HG02678 (cell line): Measurements from ENCODE around the gene MYOM1.
"Not testable (repeated sequence)": the region's sequence is repeated elsewhere in the genome, so short reads cannot be mapped to it uniquely, and the experiment has no call there.

Experiments
- ATAC-seq: cut with Tn5 transposase; IDR thresholded peaks from one replicate; pipeline ENCODE4 v1.9.1; 2021; ENCODE audit warnings: mild to moderate bottlenecking, moderate library complexity; ENCODE audit not compliant: unreplicated experiment

The MYOM1 gene

DNA sequence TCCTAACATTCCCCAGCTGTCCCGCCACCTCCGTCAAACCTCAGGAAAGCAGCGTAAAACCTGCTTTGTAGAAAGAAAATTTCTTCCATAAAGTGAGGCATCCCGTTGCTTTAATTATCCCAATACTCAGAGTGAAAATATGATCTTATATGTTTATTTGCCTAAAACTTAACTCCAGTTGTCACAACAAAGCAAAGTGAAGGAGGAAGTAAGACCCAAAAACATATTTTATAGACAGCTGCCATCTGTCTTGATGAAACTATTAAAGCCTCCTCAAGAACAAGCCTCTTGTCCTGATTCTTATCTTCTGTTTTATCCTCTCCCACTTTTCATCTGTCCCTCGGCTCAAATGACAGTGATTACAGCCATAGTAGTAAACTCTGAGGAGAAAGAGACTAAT is 177.9 kb downstream of the MYOM1 start:
- no peak for ATAC-seq

DNA sequence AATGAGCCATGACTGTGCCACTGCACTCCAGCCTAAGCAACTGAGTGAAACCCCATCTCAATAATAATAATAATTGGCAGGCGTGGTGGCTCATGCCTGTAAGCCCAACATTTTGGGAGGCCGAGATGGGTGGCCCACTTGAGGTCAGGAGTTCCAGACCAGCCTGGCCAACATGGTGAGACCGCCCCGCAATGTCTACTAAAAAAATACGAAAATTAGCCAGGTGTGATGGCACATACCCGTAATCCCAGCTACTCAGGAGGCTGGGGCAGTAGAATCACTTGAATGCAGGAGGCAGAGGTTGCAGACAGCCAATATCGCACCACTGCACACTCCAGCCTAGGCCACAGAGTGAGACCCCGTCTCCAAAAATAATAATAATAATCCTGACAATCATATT is 178.9 kb downstream of the MYOM1 start:
- no peak for ATAC-seq

DNA sequence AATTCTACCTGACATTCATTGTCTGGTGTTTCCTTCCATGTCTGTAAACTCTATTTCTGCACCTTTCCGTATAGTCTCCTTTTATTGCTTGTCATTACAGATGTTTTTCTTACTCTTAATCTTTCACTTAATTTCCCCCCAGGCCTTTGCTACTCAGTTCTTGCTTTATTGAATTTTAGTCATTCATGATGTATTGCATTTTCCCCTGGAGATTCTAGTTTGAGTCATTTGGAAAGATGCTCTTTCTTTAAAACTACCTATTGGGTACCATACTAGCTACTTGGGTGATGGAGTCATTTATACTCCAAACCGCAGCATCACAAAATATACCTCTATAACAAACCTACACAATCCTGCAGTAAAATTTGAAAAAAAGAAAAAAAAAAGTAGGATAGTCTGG is 179.6 kb downstream of the MYOM1 start:
- ATAC-seq = no peak

- ATAC-seq = peak; percentile 97
These were observed 182.3 kb downstream of the MYOM1 start for GRCh38 chr18:3037423-3037915.

DNA sequence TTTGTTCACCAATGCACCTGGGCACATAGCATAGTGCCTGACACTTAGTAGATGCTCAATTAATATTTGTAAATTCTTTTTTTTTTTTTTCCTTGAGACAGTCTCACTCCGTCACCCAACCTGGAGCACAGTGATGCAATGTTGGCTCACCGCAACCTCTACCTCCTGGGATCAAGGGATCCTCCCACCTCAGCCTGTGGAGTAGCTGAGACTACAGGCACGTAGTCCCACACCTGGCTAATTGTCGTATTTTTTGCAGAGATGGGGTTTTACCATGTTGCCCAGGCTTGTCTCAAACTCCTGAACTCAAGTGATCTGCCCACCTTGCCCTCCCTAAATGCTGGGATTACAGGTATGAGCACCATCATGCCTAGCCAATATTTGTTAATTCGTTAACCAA is 183.7 kb downstream of the MYOM1 start:
- ATAC-seq = no peak

- no peak for ATAC-seq
These were observed 184.1 kb downstream of the MYOM1 start for GRCh38 chr18:3035635-3036034.

GRCh38 chr18:3032721-3033120 is 187.0 kb downstream of the MYOM1 start:
- ATAC-seq = no peak

DNA sequence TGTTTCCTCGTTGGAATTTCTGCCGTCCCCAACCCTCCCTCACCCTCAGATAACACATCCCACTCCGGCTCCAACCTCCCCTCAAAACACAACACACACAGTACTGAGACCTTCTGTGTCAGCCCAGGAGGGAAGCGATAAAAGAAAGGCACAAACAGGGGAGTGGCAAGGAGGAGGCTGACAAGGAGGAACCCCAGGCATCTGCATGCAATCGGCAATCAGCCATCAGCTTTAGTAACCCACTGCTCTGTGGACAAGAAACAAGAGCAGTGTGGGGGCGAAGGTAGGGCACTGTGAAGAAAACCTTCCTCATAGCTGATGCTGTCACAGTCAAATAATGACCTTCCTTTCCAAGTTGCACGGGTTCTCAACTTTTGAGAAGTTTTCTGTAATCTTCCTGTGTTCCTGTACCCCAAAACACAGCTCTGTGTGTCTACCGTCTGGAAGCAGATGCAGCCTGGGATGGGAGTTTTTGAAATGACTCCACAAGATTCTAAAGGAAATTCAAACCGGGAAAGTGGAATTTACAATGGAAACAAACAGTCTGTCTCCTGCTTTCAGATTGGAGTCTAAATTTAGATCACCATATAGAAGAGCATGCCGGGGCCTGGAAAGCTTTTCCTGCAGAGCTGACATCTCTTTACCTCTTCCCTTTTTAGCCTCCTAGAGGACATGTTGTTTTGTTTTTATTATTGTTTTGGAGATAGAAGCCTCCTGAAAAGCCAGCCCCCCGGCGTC is 190.4 kb downstream of the MYOM1 start:
- no peak for ATAC-seq

GRCh38 chr18:3028115-3028514 is 191.7 kb downstream of the MYOM1 start:
- not testable (repeated sequence) for ATAC-seq

DNA sequence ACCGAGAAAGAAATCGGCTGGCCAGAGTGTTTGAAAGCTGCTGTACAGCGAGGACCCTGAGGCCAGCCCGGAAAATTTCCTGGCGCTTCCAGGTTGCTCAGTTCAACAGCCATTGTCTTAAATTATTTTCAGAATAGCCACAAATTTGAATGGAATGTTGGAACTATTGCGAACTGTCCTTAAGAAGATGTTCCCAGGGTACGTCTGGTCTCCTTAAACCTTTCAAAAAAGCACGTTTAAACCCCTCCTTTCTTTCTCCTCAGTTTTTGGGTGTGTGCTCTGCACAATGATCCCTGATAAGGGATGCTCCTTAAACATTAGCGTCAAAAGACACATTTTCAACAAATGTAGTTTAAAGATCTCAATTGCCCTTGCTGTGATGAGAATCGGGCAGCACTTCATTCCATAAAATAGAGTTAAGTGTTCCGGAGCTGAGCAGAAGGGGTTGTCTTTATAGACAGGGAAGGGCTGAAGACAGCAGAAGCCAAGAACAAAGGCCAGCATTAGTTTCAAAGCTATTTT is 192.3 kb downstream of the MYOM1 start:
- no peak for ATAC-seq

DNA sequence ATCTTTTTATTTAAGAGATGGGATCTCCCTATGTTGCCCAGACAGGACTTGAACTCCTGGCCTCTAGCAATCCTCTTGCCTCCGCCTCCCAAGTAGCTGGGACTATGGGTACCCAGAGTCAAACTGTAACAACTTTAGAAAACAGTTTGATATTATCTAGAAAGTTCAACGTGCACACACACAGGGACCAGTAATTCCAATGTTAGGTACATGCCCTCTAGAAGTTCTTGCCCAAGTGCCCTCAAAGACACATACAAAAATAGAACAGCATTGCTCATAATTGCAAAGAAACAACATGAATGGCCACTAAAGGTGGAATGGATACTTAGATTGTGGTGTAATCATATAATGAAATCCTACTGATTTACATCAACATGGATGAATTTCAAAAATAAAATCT is 194.2 kb downstream of the MYOM1 start:
- no peak for ATAC-seq

DNA sequence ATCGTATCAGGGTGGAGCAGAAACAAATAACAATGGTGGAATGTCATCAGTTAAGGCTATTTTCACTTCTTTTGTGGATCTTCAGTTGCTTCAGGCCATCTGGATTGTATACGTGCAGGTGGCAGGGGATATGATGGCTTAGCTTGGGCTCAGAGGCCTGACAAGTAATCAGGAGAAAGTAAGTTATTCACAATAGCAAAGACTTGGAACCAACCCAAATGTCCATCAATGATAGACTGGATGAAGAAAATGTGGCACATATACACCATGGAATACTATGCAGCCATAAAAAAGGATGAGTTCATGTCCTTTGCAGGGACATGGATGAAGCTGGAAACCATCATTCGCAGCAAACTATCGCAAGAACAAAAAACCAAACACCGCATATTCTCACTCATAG is 196.2 kb downstream of the MYOM1 start:
- not testable (repeated sequence) for ATAC-seq
